ENCODE data around the gene CPT1A. TPM values are rescaled to one million over a fixed set of nuclear protein-coding genes. Genes with fewer than 3 reads are reported as not detected.

The CPT1A gene
- total RNA-seq, 1 donor from 2014 or later = 33.3 TPM

DNA sequence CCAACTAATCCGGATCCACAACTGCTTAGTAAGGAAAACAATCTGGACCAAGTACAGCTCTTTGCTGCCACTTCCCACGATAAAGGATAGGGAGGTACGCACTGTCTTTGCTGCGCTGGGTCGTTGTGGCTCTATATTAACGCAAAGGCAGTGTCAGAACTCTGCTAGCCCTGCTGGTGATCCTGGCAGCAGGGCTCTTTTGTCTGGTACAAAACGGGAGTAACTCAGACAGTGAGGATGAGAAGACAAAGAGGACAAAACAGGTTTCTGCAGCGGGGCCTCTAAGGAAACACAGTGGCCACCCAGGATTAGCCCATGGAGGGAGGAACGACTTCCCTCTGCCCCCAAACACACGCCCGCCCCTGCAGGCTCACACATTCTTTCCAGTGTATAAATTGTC, 131.3 kb downstream of the CPT1A start:
- no peak for DNase-seq (ENCODE audit: low spot score)

- DNase-seq (ENCODE audit: low spot score) = no peak
Observed at GRCh38 chr11:68709062-68709461, 132.7 kb downstream of the CPT1A start.

DNA sequence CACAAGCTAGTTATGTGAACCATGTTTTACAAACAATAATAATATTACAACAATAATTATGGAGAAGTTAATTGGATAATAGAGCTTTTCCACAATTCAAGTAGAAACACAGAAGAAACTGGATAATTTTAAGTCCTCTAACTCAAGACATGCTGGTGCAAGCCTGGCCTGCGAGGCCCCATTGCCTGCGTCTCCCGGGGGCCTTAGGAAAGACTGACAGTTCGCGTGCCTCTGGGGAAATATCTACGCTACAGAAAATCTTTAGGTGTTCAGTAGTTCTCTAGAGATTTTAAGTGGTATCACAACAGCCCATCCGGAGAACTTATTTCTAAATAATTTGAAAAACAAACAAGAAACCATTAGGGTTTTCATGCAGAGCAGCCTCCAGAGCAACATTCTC, 134.2 kb downstream of the CPT1A start:
- no peak for DNase-seq (ENCODE audit: low spot score)

- no peak for DNase-seq (ENCODE audit: low spot score)
Observed at GRCh38 chr11:68704887-68705286, 136.8 kb downstream of the CPT1A start.

Other genes with a start within 250 kb of the CPT1A start
- 0.65 TPM for gene GAL, start 157.4 kb downstream of the CPT1A start, total RNA-seq
- 7.7 TPM for gene TESMIN, start 90.4 kb downstream of the CPT1A start, total RNA-seq
- 57.5 TPM for gene MRPL21, start 61.9 kb upstream of the CPT1A start, total RNA-seq
- 31.5 TPM for gene IGHMBP2, start 62.0 kb upstream of the CPT1A start, total RNA-seq
- gene MRGPRD, start 139.1 kb upstream of the CPT1A start, total RNA-seq = not detected
- 75.2 TPM for gene MRGPRF, start 171.3 kb upstream of the CPT1A start, total RNA-seq
- gene TPCN2, start 207.0 kb upstream of the CPT1A start, total RNA-seq = 27.9 TPM